MV-4-11 (cell line): ENCODE measurements around the gene NDST1.
A peak's percentile ranks its signal among the peaks of the same experiment; 100 is the strongest.

ENCODE experiments used
- DNase-seq: peaks from one replicate; lab custom pipeline; 2025; lab: John Stamatoyannopoulos, UW

NDST1 gene

DNA sequence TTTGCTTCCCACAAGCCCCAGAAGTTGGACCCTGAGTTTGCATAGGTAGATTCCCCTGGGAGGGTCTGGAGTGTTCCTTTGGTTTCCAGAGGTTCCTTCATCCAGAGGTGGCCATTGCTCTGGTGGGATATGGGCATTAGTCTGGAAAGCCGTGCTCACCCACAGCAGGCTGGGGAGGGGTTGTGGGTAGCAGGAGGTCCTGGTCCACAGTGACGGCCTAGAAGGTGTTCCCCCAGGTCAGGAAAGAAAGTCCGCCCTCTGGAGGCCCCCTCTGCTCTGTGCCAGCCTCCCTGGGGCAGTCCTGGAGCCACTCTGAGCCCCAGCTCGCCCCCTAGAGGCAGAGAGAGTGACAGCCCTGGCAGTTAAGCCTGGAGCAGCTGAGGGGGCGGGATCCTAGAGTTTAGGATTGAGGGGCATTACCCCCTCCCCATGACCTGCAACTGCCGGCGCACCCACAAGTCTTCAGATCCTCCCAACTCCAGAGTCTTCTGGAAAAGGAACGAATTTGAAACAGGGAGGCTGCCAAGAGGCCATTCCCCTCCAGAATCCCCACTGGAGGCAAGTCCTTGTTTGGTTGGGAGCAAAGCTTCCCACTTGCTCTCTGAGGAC, 36.8 kb downstream of the NDST1 start:
- DNase-seq = peak; percentile 54

DNA sequence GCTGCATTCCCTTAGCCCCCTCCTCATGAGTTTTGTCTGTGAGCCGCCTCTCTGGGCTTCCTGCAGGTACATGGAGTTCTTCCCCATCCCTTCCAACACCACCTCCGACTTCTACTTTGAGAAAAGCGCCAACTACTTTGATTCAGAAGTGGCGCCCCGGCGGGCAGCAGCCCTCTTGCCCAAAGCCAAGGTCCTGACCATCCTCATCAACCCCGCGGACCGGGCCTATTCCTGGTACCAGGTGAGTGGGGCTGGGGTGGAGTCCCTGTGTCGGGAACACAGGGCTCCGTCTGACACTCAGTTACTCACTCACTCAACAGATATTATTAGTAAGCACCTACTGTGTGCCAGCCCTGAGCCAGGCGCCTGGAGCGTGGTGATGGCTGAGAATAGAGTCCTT, 37.3 kb downstream of the NDST1 start:
- DNase-seq = no peak

DNA sequence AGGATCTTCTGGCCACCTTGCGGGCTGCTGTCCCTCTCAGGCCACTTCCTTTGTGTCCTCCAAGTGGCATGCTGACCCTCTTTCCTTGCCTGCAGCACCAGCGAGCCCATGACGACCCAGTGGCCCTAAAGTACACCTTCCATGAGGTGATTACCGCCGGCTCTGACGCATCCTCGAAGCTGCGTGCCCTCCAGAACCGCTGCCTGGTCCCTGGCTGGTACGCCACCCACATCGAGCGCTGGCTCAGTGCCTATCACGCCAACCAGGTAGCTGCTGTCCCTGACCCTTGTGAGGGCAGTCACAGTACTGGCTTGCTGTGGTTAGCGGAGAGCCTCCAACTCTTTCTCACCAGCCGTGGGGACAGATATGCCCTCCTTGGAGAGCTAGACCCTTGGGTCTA, 40.2 kb downstream of the NDST1 start:
- DNase-seq = no peak

DNA sequence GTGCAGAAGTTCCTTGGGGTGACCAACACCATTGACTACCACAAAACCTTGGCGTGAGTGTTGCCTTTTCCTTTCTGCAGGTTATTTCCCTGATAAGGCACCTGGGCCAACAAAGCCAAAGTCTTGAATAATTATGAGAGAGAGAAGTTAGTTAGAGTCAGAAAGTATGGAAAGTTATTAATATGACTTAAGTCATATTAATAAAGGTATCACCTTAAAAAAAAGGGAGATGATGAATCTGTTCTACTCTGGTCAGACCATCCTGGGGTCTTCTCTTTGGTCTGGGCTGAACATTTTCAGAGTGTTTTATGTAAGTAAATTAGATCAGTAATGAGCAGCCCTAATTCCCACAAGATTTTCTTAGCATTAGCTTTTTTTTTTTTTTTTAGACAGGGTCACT, 41.8 kb downstream of the NDST1 start:
- no peak for DNase-seq

DNA sequence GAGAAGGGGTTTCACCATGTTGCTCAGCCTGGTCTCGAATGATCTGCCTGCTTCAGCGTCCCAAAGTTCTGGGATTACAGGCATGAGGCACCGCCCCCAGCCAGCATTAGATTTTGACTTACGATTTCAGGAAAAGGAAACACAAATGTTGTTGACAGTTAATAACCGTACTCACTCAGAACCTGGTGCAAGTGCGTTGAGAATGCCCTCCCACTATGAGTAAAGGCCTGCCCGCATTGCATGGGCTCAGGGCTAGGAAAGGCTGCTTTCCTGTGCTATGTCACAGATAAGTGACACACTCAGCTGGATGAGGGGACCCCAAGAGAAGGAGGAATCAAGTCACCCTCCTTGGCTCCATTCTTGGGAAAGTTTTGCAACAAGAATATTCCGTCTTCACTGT, 42.4 kb downstream of the NDST1 start:
- no peak for DNase-seq

DNA sequence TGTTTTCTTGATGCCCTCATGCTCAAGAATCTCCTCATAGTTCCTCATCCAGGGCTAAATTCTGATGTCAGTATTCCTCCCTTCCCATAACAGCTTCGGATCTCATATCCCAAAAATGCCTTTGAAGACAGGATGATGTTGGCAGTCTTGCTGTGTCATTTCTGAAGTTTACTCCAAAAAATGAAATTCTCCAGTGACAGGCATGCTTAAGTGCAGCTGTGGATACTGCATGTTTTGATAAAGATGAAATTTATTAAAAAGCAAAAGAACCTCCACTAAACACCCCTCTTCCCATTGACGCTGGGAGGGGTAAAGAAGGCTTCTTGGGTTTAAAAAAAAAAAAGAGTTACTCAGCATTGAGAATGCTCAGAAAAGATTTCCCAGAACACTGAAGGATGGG, 43.1 kb downstream of the NDST1 start:
- DNase-seq = no peak

DNA sequence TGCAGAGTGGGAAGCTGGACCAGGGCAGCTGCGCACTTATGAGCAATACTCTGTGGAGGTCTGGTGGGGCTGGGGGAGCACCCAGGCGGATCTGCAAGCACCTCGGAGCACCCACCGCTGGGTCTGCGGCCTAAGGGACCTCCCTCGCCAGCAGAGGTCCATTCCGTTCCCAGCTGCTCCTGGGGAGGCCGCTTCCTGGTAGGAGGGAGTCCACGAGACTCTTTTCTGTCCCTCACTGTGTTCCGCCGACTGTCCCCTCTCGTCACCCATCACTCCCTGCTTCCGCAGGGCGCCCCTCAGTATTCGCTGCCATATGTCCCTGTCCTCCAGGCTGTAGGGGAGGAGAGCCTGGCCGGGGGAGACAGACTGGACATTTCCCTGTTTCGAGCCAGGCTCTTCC, 45.5 kb downstream of the NDST1 start:
- no peak for DNase-seq

DNA sequence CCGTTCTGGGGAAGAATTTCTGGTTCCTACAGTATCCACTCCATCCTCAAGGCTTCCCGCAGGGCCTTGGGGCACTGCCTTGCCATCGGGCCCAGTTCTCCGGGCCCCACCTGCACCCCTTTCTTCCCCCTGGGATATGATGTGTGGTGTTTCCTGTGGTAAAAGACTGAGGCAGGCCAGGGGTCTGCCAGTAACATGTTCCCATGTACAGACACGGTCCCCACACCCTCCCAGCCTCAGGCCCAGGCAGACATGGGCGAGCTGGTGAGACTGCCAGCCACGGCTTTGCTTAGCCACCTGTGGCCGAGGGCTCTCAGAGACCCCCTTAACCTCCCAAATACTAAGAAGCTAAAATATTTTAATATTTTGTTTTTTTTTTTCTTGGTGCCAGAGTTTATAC, 46.0 kb downstream of the NDST1 start:
- no peak for DNase-seq

DNA sequence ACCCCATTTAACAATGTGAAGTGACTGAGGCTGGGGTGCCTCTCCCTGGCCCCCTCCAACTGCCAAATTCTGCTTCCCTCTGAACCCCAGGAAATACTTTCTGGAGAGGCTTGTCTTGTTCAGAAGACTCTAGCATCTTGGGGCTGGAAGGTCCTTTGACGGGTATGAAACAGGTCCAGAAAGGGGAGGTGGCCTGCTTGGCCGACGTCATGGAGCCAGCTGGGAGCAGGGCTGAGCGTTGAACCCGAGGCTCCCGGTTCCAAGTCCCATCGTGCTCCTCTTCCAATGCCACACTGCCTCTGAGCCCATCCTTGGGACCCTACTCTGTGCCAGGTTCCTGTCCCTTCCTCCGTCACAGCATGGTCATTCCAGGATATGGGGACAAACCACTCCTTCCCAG, 46.9 kb downstream of the NDST1 start:
- DNase-seq = no peak

DNA sequence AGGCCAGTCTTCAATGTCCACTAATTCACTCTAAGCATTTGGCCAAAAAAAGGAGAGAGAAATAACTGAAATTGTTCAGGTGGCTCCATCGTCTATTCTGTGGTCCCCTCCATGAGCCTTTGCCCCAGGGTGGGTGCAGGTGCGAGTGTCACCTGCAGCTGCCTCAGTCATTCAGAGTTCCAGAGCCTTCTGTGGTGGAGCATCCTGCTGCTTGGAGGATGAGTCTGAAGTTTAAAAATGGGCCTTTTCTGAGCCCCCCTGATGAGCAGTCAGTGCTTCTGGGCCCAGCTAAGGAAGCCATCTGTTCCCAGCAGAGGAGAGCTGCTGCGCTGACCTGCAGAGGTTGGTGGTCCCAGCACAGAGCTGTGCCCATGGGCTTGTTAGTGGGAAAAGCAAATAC, 48.2 kb downstream of the NDST1 start:
- DNase-seq = no peak

DNA sequence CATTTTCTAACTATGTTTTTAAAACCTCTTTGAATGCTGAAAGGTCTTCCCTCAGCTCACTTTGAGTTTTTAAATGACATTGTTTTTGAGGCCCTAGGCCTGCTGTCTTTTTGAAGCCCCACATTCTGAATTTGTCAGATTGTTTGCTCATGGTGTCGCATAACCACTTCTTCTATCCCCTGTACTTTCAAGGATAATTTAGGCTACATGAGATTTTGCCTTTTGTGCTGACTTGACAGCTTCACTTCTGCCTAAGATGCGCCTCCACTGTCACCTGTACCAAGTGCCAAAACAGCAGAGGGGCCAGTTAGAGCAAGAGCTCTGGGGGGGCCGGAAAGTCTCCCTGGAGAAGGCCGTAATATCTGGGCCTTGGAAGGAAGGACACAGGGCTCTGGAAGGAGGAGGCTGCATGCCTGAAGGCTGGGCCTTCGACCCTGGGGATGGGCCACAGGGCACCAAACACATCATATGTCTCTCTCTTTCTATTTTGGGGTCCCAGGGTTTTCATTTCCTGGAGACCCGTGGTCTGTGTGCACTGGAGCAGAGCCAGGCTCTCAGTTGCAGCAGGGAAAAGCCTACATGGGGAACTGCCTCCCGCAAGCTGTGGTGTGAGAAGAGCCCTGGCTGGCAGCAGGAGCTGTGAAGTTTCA, 49.1 kb downstream of the NDST1 start:
- no peak for DNase-seq

DNA sequence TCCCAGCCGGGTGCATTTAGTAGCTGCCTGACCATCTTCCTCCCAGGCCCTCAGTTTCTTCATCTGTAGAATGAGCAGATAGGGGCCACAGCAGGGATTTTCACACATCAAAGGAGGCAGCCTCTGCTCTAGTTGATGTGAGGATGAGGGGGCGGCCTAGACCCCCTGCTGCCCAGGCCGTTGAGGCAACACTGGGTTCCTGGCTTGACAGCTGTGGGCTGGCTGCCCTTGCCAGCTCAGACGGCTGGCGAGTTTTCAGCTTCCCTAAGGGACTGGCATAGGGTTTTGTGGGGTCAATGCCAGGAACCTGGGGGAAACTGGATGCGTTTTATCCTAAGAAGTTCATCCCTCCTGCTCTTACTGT, 49.6 kb downstream of the NDST1 start:
- DNase-seq = no peak

DNA sequence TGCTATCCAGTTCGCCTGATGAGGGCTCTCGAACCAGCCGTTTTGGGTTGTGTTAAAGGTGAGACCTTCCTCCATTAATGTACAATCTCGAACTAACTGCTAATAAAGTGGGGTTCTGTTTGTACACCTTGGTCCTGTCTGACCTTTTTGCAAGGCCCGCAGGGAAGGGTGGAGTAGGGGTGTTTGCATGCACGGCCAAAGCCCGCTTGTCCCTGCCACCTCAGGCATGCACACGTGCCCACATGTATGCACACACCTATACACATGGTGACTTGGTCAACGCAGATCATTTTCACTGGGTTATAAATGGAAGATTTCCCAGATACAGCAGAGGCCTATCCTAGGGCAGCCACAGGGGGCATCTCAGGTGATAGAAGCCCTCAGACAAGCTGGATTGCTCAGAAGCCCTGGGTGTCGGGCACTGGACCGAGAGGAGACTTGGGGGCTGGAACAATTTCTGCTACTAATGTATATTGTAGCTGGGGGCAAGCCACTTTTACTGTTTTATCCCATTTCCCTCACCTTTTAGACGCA, 50.2 kb downstream of the NDST1 start:
- DNase-seq = no peak

DNA sequence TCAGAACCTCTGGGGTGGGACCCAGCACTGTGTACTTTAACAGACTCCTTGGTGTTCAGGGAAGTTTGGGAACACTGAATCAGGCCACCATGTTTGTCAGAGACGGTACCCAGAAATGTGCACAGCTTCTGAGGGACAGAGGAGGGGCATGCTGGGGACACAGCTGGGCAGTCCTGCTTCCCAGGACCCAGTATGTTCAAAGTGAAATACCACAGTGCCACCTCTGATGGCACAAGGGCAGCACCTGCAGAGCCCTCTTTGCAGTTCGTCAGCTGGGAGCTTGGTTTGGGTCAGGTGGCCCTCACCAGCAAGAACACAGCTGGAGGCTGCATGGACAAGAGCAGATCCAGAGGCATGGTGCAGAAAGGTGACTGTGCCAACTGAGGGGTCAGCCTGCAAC, 51.2 kb downstream of the NDST1 start:
- no peak for DNase-seq

DNA sequence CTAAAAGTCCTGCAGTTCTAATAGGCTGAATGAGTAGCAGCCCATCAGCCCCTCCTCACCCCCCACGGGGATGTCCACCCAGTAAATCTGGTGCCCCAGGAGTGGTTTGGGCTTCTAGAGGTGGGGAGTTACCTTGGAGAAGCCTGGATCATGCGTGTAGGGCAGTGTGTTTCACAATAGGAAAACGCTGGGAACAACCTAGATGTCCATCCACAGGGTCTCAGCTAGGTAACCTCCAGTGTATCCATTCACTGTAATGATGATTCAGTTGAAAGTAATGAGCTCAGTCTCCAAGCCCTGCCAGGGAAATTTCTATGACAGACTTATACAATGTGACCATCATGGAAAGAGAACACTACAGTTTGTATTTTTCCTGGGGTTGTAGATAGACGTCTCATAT, 51.8 kb downstream of the NDST1 start:
- DNase-seq = no peak

DNA sequence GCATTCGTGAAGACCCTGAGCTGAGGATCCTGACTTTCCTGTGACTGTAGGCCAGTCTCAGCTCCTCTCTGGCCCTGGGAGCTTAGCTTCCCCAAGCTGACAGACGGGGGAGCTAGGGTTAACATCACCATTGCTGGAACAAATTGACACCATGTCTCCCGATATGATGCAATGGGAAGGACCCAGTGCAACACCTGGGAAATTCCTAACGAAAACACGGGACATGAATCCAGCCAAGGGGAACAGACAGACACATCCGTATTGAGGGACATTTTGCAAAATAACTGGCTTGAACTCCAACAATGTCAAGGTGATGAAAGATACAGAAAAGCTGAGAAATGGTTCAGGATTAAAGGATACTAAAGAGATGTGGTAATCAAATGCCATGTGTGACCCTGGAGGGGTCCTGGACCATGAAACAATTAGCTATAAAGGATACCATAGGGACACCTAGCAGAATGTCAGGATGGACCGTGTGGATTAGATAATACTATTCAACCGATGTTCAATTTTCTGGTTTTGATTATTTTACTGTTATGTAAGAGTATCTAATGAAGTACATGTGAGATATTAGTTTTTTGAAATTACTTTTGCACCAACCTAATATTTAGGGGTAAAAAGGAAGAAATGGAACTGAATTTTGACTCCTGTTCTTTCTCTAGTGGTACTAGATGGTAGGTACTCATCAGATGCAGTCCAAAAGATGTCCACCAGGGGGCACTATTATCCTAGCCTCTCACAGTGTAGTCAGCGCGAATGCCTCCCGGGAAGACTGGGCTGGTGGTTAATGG, 52.7 kb downstream of the NDST1 start:
- DNase-seq = peak; percentile 76

DNA sequence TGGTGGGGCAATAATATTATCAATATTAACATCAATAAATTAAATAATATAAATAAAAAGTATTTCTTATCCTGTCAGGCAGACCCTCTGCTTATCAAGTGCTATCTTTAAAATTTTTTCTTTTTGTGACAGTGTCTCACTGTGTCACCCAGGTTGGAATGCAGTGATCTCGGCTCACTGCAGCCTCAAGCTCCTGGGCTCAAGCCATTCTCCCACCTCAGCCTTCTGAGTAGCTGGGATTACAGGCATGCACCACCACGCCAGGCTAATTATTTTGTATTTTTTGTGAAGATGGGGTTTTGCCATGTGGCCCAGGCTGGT, 53.2 kb downstream of the NDST1 start:
- no peak for DNase-seq

DNA sequence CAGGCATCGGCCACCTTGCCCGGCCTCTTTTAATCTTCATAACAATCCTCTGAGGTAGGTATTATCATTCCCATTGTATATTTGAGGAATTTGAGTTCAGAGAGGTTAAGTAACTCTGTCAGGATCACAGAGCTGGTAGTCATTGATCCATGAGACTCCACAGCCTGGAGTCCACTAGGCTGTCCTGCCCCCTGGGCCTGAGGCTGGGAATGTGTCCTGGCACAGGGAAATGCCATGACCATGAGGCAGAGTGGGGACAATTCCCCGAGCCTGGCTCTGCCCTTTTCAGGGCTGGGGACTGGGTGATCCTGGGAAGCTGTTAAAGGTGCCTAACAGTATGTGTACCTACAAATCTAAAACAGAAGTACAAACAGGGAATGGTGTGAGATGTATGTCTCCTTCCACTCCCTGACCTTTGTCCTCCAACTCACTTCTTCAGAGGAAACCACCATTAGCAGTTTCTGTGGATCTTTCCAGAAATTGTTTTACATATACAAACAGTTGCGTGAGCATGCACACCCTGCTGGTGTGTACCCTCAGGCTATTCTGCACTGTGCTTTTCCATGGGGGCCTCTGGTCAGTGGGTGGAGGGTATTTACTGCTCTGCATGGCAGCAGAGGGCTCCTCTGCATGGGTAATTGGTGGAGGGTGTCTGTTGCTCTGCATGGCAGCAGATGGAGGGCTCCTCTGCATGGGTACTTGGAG, 53.8 kb downstream of the NDST1 start:
- DNase-seq = no peak

DNA sequence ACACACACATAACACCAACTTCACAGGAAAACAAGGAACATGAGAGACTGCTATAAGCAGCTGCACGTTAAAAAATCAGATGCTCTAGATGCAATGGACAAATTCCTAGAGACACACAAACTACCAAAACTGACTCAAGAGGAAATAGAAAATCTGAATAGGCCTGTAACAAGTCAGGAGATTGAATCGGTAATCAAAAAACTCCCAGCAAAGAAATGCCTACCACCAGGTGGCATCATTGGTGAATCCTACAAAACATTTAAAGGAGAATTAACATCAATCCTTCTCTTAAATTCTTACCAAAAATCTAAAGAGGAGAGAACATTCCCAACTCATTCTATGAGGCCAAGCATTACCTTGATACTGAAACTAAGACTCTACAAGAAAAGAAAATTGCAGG, 54.9 kb downstream of the NDST1 start:
- peak; percentile 56 for DNase-seq

DNA sequence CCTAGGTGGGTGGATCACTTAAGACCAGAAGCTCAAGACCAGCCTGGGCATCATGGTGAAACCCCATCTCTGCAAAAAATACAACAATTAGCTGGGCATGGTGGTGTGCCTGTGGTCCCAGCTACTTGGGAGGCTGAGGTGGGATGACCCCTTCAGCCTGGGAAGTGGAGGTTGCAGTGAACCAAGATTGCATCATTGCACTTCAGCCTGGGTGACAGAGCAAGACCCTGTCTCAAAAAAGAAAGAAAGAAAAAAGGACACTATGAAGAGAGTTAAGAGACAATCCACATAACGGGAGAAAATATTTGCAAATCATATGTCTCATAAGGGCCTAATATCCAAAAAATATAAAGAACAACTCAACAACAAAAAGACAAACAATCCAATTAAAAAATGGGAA, 57.9 kb downstream of the NDST1 start:
- no peak for DNase-seq

DNA sequence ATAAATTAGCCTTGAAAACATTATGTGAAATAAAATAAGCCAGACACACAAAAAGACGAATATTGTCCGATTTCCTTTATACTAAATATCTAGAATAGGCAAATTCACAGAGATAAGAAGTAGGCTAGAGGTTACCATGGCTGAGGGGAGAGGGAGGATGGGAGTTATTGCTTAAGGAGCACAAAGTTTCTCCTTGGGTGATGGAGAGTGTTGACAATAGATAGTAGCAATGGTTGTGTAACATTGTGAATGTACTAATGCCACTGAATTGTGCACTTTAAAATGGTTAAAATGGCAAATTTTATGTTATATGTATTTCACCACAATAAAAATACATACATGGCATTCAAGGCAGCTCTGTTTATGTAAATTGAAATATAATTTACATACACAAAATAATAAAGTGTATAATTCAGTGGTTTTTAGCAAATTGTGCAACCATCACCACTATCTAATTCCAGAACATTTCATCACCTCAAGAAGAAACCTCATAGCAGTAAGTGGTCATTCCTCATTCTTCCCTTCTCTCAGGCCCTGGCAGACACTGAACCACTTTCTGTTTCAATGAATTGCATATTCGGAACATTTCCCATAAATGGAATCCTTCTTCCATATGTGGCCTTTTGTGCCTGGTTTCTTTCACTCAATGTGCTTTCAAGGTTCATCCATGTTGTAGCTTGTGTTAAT, 59.2 kb downstream of the NDST1 start:
- peak; percentile 86 for DNase-seq

DNA sequence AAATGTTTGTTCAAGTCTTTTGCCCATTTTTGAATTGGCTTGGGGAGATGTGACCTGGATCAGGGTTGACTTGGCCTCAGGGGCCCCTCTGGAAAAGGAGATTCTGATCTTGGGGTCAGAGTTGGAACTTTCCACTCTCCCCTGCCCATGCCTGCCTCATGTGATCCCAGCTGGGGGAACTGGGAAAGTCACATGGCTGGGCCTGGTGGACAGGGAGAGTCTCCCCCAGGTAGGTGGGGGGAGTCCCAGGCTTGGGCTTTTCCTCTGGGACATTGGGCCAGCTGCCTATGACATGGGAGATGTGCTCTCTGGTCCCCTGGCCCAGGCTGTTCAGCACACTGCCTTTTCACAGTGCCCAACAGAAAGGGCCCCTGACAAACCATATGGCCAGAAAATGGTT, 60.7 kb downstream of the NDST1 start:
- DNase-seq = no peak
